OCI-LY3 (cell line): ENCODE results near the gene AHDC1.
"Not testable (repeated sequence)": the region's sequence is repeated elsewhere in the genome, so short reads cannot be mapped to it uniquely, and the experiment has no call there.

ENCODE experiments used
- H2AFZ ChIP-seq: fragments of 200-600, 300-600 bp; shearing (Covaris generic); 2 replicates; pipeline ENCODE4 v1.6.0; 2014; ENCODE audit warnings: antibody characterized with exemption, low read depth, low read length
- H3K27ac ChIP-seq: fragments of 200-600, 300-600 bp; sonication (generic); 2 replicates; pipeline ENCODE4 v1.5.1; 2014; ENCODE audit warnings: mild to moderate bottlenecking, low read length, moderate library complexity, mixed read lengths
- H3K27me3 ChIP-seq: fragments of 200-600, 300-600 bp; sonication (generic); 2 replicates; pipeline ENCODE4 v1.6.1; 2014; ENCODE audit warnings: low read depth, low read length, mixed read lengths
- H3K36me3 ChIP-seq: fragments of 200-600, 300-600 bp; sonication (generic); replicated peaks from 2 replicates; pipeline ENCODE3; 2014; ENCODE audit warnings: low read depth, low read length, mixed read lengths
- H3K4me1 ChIP-seq: fragments of 300-600, 200-600 bp; sonication (generic); 2 replicates; pipeline ENCODE4 v1.6.1; 2014; ENCODE audit warnings: low read length, mixed read lengths
- H3K4me2 ChIP-seq: fragments of 200-600, 300-600 bp; sonication (generic); 2 replicates; pipeline ENCODE4 v1.6.1; 2014; ENCODE audit warnings: low read length, mixed read lengths
- H3K4me3 ChIP-seq: fragments of 300-600, 200-600 bp; sonication (generic); 2 replicates; pipeline ENCODE4 v1.5.1; 2014; ENCODE audit warnings: antibody characterized with exemption, mild to moderate bottlenecking, low read length, moderate library complexity
- H3K79me2 ChIP-seq: fragments of 300-600, 200-600 bp; shearing (Covaris generic); 2 replicates; pipeline ENCODE4 v1.6.1; 2014; ENCODE audit warnings: mild to moderate bottlenecking, low read length, mixed read lengths
- H3K9ac ChIP-seq: fragments of 300-600, 200-600 bp; shearing (Covaris generic); 2 replicates; pipeline ENCODE4 v1.6.0; 2014; ENCODE audit warnings: mild to moderate bottlenecking, low read length, moderate library complexity
- H3K9me3 ChIP-seq: fragments of 200-600, 300-600 bp; shearing (Covaris generic); 2 replicates; pipeline ENCODE4 v1.6.1; 2014; ENCODE audit warnings: low read length, mixed read lengths; ENCODE audit not compliant: insufficient read depth
- H4K20me1 ChIP-seq: fragments of 200-600, 300-600 bp; sonication (generic); 2 replicates; pipeline ENCODE4 v1.6.1; 2016; ENCODE audit warnings: low read length, mixed read lengths; ENCODE audit not compliant: insufficient read depth
- CTCF ChIP-seq: fragments of 200-600, 300-600 bp; sonication (generic); IDR thresholded peaks from 2 replicates; pipeline ENCODE4 v1.5.1; 2014; ENCODE audit warnings: antibody characterized with exemption, low read length, low read depth
- EZH2phosphoT487 ChIP-seq: fragments of 200-600 bp; shearing (Covaris generic); IDR thresholded peaks from 2 replicates; pipeline ENCODE4 v1.6.1; 2018; ENCODE audit warnings: antibody characterized with exemption, mixed run types, low read depth

Gene AHDC1

GRCh38 chr1:27555700-27556424 lies 48.1 kb downstream of the AHDC1 start:
- Histone ChIP-seq H3K79me2 (no peaks in the 10 kb centered on the region), H2AFZ (no peak overlapping the region), H3K4me3 (peak overlapping the region; percentile 20; the same call in 1 of the 2 replicates), H3K9ac (peak overlapping the region; percentile 43; the same call in 1 of the 2 replicates), H4K20me1 (no peaks in the 10 kb centered on the region), H3K9me3 (no peaks in the 10 kb centered on the region), H3K4me1 (peaks cover 14% of the 10 kb centered on the region), H3K36me3 (no peaks in the 10 kb centered on the region), H3K27me3 (no peaks in the 10 kb centered on the region), H3K27ac (no peak overlapping the region), H3K4me2 (peak overlapping the region; percentile 68)
- no peak for TF ChIP-seq EZH2phosphoT487
- no peak for TF ChIP-seq CTCF

GRCh38 chr1:27554759-27555699 lies 48.9 kb downstream of the AHDC1 start:
- TF ChIP-seq EZH2phosphoT487 (no peak), CTCF (no peak)
- Histone ChIP-seq H3K4me2 (no peak overlapping the region), H3K4me3 (no peak overlapping the region), H3K36me3 (no peaks in the 10 kb centered on the region), H3K9me3 (no peaks in the 10 kb centered on the region), H3K4me1 (peaks cover 14% of the 10 kb centered on the region), H3K27ac (no peak overlapping the region), H3K79me2 (no peaks in the 10 kb centered on the region), H4K20me1 (no peaks in the 10 kb centered on the region), H3K27me3 (no peaks in the 10 kb centered on the region), H2AFZ (no peak overlapping the region), H3K9ac (no peak overlapping the region)

GRCh38 chr1:27554293-27554692 lies 49.7 kb downstream of the AHDC1 start:
- no peak overlapping the region for H3K4me2 ChIP-seq
- no peaks in the 10 kb centered on the region for H4K20me1 ChIP-seq
- H3K27ac ChIP-seq, result no peak overlapping the region
- no peaks in the 10 kb centered on the region for H3K9me3 ChIP-seq
- no peaks in the 10 kb centered on the region for H3K27me3 ChIP-seq
- peaks cover 14% of the 10 kb centered on the region for H3K4me1 ChIP-seq
- H2AFZ ChIP-seq, result no peak overlapping the region
- no peak overlapping the region for H3K4me3 ChIP-seq
- no peaks in the 10 kb centered on the region for H3K36me3 ChIP-seq
- no peaks in the 10 kb centered on the region for H3K79me2 ChIP-seq
- no peak overlapping the region for H3K9ac ChIP-seq
- TF ChIP-seq EZH2phosphoT487 (no peak), CTCF (no peak)

GRCh38 chr1:27553823-27554222 lies 50.1 kb downstream of the AHDC1 start:
- not testable (repeated sequence) for H4K20me1 ChIP-seq, H3K9ac ChIP-seq, H3K27me3 ChIP-seq, H2AFZ ChIP-seq, H3K27ac ChIP-seq, H3K4me2 ChIP-seq, H3K79me2 ChIP-seq, H3K36me3 ChIP-seq, H3K4me3 ChIP-seq, H3K9me3 ChIP-seq
- H3K4me1 ChIP-seq, result peaks cover 14% of the 10 kb centered on the region
